ENCODE measurements around the gene GABARAP. TPM values are rescaled to one million over a fixed set of nuclear protein-coding genes. Genes with fewer than 3 reads are reported as not detected.

The GABARAP gene
- total and polyA plus RNA-seq, 2 donors (not counting 1 experiment from before 2014, with no cell fraction given) = 323 to 371 TPM

DNA sequence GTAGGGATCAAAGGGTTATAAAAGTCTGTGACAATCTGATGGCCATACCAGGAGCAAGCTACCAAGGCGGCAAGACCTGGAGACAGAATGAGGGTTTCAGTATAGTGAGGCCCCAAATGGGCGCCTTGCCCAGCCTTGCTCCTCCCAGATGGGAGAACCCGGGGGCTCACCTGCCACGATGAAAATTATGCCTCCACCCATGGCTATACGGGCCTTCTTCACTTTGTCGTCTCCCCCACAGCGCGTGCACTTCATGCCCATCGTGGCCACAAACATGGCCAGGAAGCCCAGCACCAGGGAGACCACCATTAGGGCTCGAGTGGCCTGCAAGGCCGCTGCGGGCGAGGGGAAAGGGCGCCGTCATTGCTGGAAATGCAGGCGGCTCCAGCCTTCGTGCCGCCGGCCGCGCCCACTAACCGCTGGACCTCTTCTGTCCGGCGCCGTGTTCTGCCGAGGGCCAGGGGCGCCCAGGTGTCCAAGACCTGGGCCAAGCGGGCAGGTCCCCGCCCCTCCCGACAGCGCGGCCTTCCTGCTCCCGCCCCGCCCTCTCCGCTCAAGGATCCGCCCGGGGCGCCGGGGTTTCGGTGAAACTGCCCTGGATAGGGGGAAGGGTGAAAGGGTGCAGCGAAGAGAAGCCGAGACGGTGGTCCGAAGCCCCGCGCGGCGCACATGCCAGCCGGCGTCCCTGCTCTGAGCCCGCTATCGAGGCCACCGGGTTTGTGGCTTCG is 18.6 kb upstream of the GABARAP start:
- Histone ChIP-seq H3K4me2 (replicated peaks; ENCODE audit: low read depth, low read length, poor library complexity, severe bottlenecking) (peak overlapping the region; percentile 99), H3K27ac (ENCODE audit: low read length in 2 of 2) (peak overlapping the region in 1 of 2 donors; percentile 59), H2AFZ (ENCODE audit: insufficient read depth, low read depth, low read length, poor library complexity, severe bottlenecking) (peak overlapping the region; percentile 96), H3K27me3 (replicated peaks in 1 of 4; ENCODE audit: control extremely low read depth in 1 of 4, control insufficient read depth in 3 of 4, insufficient read depth in 4 of 4, low read length in 3 of 4) (peaks cover 0 to 17% (median 8%) of the 10 kb centered on the region in 4 experiments), H3K36me3 (replicated peaks in 1 of 2; ENCODE audit: control extremely low read depth in 1 of 2, control insufficient read depth in 1 of 2, extremely low read depth in 1 of 2, insufficient read depth in 2 of 2, low read length in 1 of 2) (peaks cover 6 to 26% of the 10 kb centered on the region in 2 experiments), H3K9me3 (ENCODE audit: control extremely low read depth in 1 of 3, control insufficient read depth in 2 of 3, insufficient read depth in 1 of 3, low read length in 2 of 3) (peaks cover 0 to 4% (median 0%) of the 10 kb centered on the region in 3 donors), H3K79me2 (ENCODE audit: control insufficient read depth, insufficient read depth, low read length) (no peaks in the 10 kb centered on the region), H3K9ac (ENCODE audit: low read length) (peak overlapping the region; percentile 66), H3K4me1 (ENCODE audit: control insufficient read depth in 2 of 2, insufficient read depth in 2 of 2, low read length in 2 of 2) (peaks cover 27 to 32% of the 10 kb centered on the region in 2 donors), H4K20me1 (ENCODE audit: control insufficient read depth, insufficient read depth, low read length, poor library complexity, severe bottlenecking) (no peaks in the 10 kb centered on the region), H3K4me3 (ENCODE audit: control extremely low read depth in 1 of 5, extremely low read depth in 1 of 5, insufficient read depth in 1 of 5, low read depth in 2 of 5, low read length in 4 of 5) (peak overlapping the region in 4 of 5 experiments; percentile 49 to 71 (median 60))
- DNase-seq = peak; percentile 63
- TF ChIP-seq, protein P1, sequence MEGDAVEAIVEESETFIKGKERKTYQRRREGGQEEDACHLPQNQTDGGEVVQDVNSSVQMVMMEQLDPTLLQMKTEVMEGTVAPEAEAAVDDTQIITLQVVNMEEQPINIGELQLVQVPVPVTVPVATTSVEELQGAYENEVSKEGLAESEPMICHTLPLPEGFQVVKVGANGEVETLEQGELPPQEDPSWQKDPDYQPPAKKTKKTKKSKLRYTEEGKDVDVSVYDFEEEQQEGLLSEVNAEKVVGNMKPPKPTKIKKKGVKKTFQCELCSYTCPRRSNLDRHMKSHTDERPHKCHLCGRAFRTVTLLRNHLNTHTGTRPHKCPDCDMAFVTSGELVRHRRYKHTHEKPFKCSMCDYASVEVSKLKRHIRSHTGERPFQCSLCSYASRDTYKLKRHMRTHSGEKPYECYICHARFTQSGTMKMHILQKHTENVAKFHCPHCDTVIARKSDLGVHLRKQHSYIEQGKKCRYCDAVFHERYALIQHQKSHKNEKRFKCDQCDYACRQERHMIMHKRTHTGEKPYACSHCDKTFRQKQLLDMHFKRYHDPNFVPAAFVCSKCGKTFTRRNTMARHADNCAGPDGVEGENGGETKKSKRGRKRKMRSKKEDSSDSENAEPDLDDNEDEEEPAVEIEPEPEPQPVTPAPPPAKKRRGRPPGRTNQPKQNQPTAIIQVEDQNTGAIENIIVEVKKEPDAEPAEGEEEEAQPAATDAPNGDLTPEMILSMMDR (IDR thresholded peaks at IDR 0.05) = no peak
- no peak for TF ChIP-seq EZH2 (IDR thresholded peaks at IDR 0.05; ENCODE audit: borderline replicate concordance, insufficient read depth, low read depth, low read length, poor library complexity, severe bottlenecking)
- intact Hi-C loops (cut with micrococcal nuclease) = no loop called here
- peak; percentile 61 for ATAC-seq (ENCODE audit: low read depth)
- WGBS (ENCODE audit: insufficient coverage) = 11% methylated on average over 54 of the region's 54 CpGs
- Mint-ChIP-seq H3K27me3 (peaks cover 15% of the 10 kb centered on the region), H3K9me3 (ENCODE audit: insufficient read depth) (no peaks in the 10 kb centered on the region), H3K4me1 (peaks cover 27% of the 10 kb centered on the region), H3K4me3 (peak overlapping the region; percentile 83), H3K27ac (peak overlapping the region; percentile 50)
- ChIA-PET POLR2A (no interaction called here), CTCF (no interaction called here)

GRCh38 chr17:7260151-7260550 is 17.9 kb upstream of the GABARAP start:
- no peak for ATAC-seq (ENCODE audit: low read depth)
- Histone ChIP-seq H3K9ac (ENCODE audit: low read length) (no peak overlapping the region), H3K27me3 (replicated peaks in 1 of 4; ENCODE audit: control extremely low read depth in 1 of 4, control insufficient read depth in 3 of 4, insufficient read depth in 4 of 4, low read length in 3 of 4) (peaks cover 0 to 17% (median 8%) of the 10 kb centered on the region in 4 experiments), H3K36me3 (replicated peaks in 1 of 2; ENCODE audit: control extremely low read depth in 1 of 2, control insufficient read depth in 1 of 2, extremely low read depth in 1 of 2, insufficient read depth in 2 of 2, low read length in 1 of 2) (peaks cover 6 to 30% of the 10 kb centered on the region in 2 experiments), H3K27ac (ENCODE audit: low read length in 2 of 2) (no peak overlapping the region), H3K4me2 (replicated peaks; ENCODE audit: low read depth, low read length, poor library complexity, severe bottlenecking) (peak overlapping the region; percentile 99), H3K9me3 (ENCODE audit: control extremely low read depth in 1 of 3, control insufficient read depth in 2 of 3, insufficient read depth in 1 of 3, low read length in 2 of 3) (peaks cover 0 to 4% (median 0%) of the 10 kb centered on the region in 3 donors), H4K20me1 (ENCODE audit: control insufficient read depth, insufficient read depth, low read length, poor library complexity, severe bottlenecking) (no peaks in the 10 kb centered on the region), H3K4me1 (ENCODE audit: control insufficient read depth in 2 of 2, insufficient read depth in 2 of 2, low read length in 2 of 2) (peaks cover 27 to 32% of the 10 kb centered on the region in 2 donors), H3K79me2 (ENCODE audit: control insufficient read depth, insufficient read depth, low read length) (no peaks in the 10 kb centered on the region), H3K4me3 (ENCODE audit: control extremely low read depth in 1 of 5, extremely low read depth in 1 of 5, insufficient read depth in 1 of 5, low read depth in 2 of 5, low read length in 4 of 5) (no peak overlapping the region), H2AFZ (ENCODE audit: insufficient read depth, low read depth, low read length, poor library complexity, severe bottlenecking) (no peak overlapping the region)
- 97% methylated on average over 3 of the region's 4 CpGs for WGBS (ENCODE audit: insufficient coverage)
- CTCF ChIA-PET = interaction anchor here (1.3 kb wide), 1 partner anchor 33 kb away, joined by 3 read pairs; no protein-coding TSS in a partner anchor
- H3K27ac Mint-ChIP-seq = peak overlapping the region; percentile 37
- DNase-seq = peak; percentile 25
- peaks cover 15% of the 10 kb centered on the region for H3K27me3 Mint-ChIP-seq
- H3K4me1 Mint-ChIP-seq = peaks cover 27% of the 10 kb centered on the region
- H3K9me3 Mint-ChIP-seq (ENCODE audit: insufficient read depth) = no peaks in the 10 kb centered on the region
- peak overlapping the region; percentile 83 for H3K4me3 Mint-ChIP-seq
- POLR2A ChIA-PET = no interaction called here
- TF ChIP-seq, protein P1 (IDR thresholded peaks at IDR 0.05) = no peak
- TF ChIP-seq EZH2 (IDR thresholded peaks at IDR 0.05; ENCODE audit: borderline replicate concordance, insufficient read depth, low read depth, low read length, poor library complexity, severe bottlenecking) = no peak
- intact Hi-C loops (cut with micrococcal nuclease) = no loop called here

All from B cell (primary cell).